GM21423 (cell line): ENCODE measurements around the gene SIM1.

Experiments used
- ATAC-seq: cut with Tn5 transposase; IDR thresholded peaks from one replicate; pipeline ENCODE4 v1.9.1; 2021; ENCODE audit warnings: mild to moderate bottlenecking, moderate library complexity; ENCODE audit not compliant: unreplicated experiment

SIM1 gene

GRCh38 chr6:100464903-100465700, at the start of gene SIM1:
Gene SIM1 (minus strand): TSS chr6:100464921. CDS start chr6:100463468, 1,453 bp downstream.
- peak; percentile 80 for ATAC-seq

DNA sequence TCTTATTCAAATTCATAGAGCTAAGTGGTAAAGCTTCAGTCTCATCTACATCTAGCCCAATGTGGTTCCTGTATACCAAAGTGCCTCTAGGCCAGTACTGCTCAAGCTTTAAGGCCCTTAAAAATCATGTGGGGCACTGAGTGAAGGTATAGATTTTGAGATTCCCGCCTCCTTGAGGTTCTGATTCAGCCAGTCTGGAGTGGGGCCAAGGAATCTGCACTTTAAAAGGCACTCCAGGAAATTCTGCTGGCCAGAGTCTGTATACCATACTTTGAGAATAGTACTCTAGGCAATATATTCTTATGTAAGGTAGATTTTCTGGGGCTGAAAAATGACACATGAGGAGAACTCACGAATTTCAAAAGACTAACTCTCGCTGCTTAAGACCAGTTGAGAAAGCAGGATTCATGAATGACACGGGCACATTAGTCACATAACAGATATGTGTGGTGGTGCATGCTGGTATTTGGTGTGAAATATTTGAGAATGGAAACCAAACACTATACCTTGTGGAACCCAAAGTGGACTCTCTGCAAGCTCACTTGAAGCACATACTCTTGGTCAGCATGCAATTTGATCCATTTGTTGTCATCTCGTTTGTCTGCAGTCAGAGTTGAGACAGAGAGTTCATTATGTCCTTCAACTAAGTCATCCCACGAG, 47.6 kb upstream of the SIM1 start:
- no peak for ATAC-seq

DNA sequence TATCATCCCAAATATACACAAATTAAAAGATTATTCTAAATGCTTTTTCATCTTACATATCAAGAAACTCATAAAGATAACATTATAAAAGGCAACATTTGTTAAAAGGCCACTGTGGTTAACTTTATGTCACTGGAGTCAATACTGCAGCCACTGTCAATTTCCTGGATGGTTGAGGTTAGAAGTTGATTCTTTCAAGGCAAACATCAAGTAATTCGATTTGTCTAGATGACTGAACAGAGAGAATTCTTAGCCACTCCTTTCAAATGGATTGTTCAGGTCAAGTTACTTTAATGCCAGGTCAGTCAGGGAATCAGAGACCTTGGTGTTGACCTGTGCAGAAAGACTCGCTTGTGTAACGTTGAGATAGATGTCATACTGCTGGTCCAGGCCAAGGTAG, 44.4 kb upstream of the SIM1 start:
- ATAC-seq, result no peak

DNA sequence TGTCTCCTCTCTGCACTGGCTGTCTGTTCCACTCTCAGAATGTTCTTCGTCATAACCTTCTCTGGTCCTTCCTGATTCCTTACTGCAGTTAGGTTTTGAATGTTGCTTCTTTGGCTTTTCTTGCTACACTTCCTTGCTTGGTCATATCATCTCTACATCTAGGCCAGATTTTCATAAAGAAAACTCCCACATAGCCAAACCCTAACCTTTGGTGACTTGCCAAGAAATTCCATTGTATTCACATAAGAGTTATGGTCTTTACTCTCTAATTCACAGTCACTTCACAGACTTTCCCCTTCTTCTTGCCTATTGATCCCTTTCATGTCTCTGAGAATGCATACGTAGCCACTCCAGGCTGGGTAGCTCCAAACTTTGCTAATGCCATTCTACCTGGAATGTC, 41.9 kb upstream of the SIM1 start:
- ATAC-seq, result no peak

GRCh38 chr6:100504786-100505737, 40.3 kb upstream of the SIM1 start:
- ATAC-seq, result no peak

DNA sequence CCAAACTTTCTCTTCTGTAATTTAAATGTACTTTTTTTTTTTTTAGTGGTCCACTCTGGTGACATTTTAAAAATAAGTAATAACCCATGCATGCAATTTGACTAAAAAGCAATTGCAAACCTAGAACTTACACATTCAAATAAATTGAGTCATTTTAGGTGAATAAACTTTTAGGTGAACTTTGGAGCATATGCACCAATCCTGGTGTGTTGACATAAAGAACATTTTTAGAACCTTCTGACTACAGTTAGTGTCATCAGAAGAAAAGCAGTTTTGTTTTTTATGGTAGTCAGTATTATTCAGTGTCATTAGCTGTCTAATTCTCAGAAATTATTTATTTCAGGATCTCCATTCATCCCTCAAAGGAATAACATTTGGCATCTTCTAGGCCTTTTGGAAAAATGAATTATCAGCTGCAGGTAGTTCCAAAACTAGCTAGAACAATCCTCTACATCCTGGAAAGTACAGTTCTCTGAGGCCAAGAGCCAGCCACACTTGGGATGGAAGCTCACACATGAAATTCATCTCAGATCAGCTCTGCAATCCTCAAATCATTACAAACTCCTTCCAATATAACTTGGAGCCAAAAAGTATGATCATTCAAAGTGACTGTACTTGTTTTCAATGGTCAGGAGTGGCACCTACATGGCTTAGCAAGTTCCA, 38.5 kb upstream of the SIM1 start:
- ATAC-seq, result no peak

GRCh38 chr6:100493206-100493888, 28.6 kb upstream of the SIM1 start:
- no peak for ATAC-seq

DNA sequence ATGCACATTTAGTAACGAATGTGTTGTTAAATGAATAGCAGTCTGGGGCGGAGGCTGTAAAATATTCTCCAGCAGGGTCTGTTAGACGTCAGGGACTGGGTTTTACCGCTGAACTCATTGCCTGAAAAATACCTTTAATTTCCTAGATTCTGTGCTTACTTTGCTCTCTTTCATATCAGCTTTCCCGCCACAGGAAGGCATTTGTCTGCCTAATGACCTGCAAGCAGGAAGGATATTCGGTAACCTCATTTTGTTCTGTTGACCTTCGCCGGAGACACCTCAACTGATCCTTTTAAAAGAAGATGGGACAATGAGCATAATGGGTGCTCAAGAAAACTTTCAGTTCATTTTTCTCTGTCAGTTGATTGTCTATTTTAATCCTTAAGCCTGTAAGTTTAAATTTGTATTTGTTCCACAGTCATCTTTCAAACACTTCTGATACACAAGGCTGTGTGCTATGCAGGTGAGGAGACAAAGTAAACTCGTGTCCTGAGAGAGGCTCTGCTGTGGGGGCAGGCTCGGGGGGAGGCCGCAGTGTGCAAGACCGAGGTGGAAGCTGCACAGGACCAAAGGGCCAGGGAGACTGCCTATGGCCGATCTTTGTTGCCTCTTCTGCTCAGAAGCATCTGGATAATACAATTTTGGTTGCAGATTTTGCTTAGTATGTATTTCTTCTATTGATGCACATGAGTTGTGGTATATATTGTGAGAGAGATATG, 27.4 kb upstream of the SIM1 start:
- ATAC-seq, result no peak

GRCh38 chr6:100490065-100490464, 25.3 kb upstream of the SIM1 start:
- ATAC-seq, result no peak

- ATAC-seq, result no peak
Measured at GRCh38 chr6:100488244-100488643, 23.5 kb upstream of the SIM1 start.

DNA sequence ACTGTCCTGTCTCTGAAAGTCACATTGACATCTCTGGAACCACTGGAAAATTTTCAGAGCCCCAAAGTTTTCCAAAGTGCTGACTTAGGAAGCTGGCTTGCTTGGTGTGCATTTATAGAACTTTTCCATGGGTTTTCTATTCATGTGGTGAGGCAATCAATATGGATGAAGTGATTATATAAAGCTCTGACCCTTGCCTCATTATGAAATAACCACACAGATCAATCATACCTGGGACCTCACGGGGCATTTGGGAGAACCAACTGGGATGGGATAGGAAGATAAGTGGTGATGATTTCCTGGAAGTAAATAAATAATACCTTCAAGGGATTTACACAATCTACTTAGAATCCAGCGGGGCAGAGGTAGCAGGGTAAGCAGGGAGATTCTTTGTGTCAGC, 22.9 kb upstream of the SIM1 start:
- ATAC-seq, result no peak

DNA sequence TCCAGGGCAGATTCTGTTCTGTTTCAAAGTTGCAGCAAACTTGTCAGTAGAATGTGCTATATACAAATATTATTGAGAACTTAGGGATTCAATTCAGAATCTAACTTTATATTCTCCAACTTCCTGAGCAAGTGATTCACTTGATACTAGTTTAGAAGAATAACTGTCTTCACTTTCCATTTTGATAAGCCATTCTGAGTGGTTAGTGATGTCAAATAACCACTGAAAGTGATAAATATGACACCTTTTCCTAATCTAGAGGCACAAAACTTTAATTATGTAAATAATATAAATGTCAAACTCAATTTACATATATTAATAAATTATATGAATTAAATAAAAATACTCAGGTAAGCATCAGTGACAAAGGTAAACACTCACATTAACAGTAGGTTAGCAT, 20.5 kb upstream of the SIM1 start:
- ATAC-seq, result no peak

GRCh38 chr6:100484474-100484873, 19.8 kb upstream of the SIM1 start:
- no peak for ATAC-seq

- ATAC-seq, result no peak
Measured at GRCh38 chr6:100482698-100483097, 18.0 kb upstream of the SIM1 start.

DNA sequence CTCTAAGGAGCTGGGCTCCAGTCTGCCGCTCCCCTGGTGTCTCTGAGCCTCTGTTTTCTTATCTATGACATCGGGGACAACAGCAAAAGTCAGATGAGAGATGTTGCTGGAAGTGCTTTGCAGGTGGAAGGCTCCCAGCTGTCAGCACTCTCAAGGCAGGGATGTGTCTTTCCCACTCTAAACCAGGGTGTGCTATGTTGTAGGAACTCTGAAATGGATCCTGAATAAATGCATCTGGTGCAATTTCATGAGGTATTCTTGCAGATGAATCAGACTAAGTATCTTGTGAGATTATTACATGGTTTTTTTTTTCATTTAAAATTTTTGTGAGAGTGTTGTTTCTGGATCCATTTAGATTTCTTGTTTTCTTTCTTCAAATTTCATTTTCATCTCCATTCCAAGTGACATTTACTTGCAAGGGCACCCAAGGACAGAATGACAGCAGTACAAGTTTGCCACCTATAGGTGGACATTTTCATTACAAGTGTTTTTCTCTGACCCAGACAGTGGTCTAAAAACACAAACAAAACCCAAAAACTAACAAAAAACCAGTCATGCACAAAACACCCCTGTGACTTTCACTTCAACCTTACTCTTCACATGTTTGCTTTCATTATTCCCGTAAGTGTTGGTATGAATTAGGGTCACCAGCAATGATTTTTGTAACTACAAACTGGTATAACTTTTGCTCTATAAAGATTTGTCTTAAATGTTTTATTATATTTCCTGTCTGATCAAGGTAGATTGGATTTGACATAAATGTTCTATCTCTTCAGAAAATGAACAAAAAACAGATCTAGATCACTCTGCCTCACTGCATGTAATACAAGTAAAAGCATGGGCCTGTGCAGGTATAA, 14.7 kb upstream of the SIM1 start:
- ATAC-seq, result peak; percentile 57

GRCh38 chr6:100475554-100476320, 11.0 kb upstream of the SIM1 start:
- ATAC-seq, result peak; percentile 47

GRCh38 chr6:100473182-100473581, 8.5 kb upstream of the SIM1 start:
- no peak for ATAC-seq

DNA sequence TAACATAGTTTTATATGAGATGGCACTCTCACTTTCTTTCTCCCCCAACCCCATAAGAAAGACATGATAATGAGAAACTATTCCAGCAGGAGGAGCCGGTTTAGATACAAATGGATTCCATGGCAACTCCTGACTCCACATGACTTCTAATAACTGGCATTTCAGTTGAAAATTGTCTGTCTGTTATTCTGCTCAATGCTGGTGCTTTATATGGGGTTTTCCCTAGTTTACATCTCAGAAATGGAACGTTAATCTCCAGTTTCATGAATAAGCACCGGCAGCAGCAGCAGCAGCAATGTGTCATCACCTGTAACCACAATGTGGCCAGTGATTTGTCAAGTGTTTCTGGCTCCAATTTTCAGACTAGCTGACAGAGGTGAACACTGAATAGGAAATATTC, 8.0 kb upstream of the SIM1 start:
- peak; percentile 92 for ATAC-seq
